HEK293T (cell line): ENCODE data around the gene DDX51.

ENCODE experiments used
- ARNT ChIP-seq: fragments of 450-650 bp; IDR thresholded peaks from 2 replicates; pipeline ENCODE4 v1.6.1; 2017; ENCODE audit warnings: mild to moderate bottlenecking
- FOXA1 ChIP-seq: fragments of 450-650 bp; IDR thresholded peaks from 2 replicates; pipeline ENCODE4 v1.6.1; 2016; ENCODE audit warnings: mild to moderate bottlenecking
- FOXM1 ChIP-seq: fragments of 450-650 bp; IDR thresholded peaks from 2 replicates; pipeline ENCODE4 v1.6.1; 2017; ENCODE audit warnings: mild to moderate bottlenecking, borderline replicate concordance

DNA sequence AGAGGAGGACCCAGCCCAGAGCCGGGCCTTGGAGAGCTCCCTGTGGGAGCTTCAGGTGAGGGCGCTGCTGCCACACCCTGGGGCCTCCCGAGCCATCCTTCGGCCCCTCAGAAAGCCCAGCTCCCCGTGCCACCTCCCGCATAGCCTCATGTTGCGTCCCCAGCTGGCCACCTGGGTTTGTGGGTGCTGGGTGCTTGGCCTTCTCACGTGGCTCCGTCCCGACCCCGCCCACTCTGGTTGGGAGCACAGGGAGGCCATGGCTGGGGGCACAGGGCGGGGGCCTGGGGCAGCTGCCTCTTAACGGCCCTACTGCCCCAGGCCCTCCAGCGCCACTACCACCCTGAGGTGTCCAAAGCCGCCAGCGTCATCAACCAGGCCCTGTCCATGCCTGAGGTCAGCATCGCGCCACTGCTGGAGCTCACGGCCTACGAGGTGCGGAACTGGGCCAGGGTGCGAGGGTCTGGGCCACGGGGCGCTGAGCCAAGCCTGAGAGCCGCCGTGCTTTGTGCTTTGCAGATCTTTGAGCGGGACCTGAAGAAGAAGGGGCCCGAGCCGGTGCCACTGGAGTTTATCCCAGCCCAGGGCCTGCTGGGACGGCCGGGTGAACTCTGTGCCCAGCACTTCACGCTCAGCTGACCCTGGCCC lies 7.8 kb upstream of the DDX51 start:
- TF ChIP-seq ARNT (no peak), FOXA1 (no peak), FOXM1 (no peak)
